DOHH2 (cell line): ENCODE results near the gene VPS8.

Source experiments
- H3F3A ChIP-seq: fragments of 200-600 bp; sonication (generic), shearing (Covaris generic); 2 replicates; pipeline ENCODE4 v1.6.0; 2016; ENCODE audit warnings: antibody characterized with exemption, mild to moderate bottlenecking; ENCODE audit not compliant: control insufficient read depth, insufficient read depth
- H3K27ac ChIP-seq: fragments of 200-600 bp; sonication (generic); 2 replicates; pipeline ENCODE4 v1.5.1; 2014; ENCODE audit warnings: low read depth, mild to moderate bottlenecking, low read length, moderate library complexity
- H3K27me3 ChIP-seq: fragments of 200-600 bp; sonication (generic); 2 replicates; pipeline ENCODE4 v1.6.1; 2014; ENCODE audit warnings: mild to moderate bottlenecking, low read length, mixed read lengths; ENCODE audit not compliant: control insufficient read depth
- H3K36me3 ChIP-seq: fragments of 200-600 bp; sonication (generic); 2 replicates; pipeline ENCODE4 v1.6.1; 2014; ENCODE audit warnings: mild to moderate bottlenecking, low read length, moderate library complexity, mixed read lengths; ENCODE audit not compliant: control insufficient read depth
- H3K4me1 ChIP-seq: fragments of 200-600 bp; sonication (generic); 2 replicates; pipeline ENCODE4 v1.6.1; 2014; ENCODE audit warnings: mild to moderate bottlenecking, low read length, mixed read lengths; ENCODE audit not compliant: control insufficient read depth
- H3K4me2 ChIP-seq: fragments of 200-600 bp; sonication (generic); 2 replicates; pipeline ENCODE4 v1.6.0; 2014; ENCODE audit warnings: mild to moderate bottlenecking, low read length, moderate library complexity
- H3K4me3 ChIP-seq: fragments of 200-600 bp; sonication (generic); 2 replicates; pipeline ENCODE4 v1.5.1; 2014; ENCODE audit warnings: mild to moderate bottlenecking, low read length, mixed read lengths
- H3K79me2 ChIP-seq: fragments of 200-600 bp; sonication (generic); 2 replicates; pipeline ENCODE4 v1.6.1; 2014; ENCODE audit warnings: mild to moderate bottlenecking, low read length, mixed read lengths; ENCODE audit not compliant: control insufficient read depth
- H3K9me2 ChIP-seq: fragments of 200-600 bp; sonication (generic); replicated peaks from 2 replicates; pipeline ENCODE4 v1.6.1; 2014; ENCODE audit warnings: mild to moderate bottlenecking, low read length, mixed read lengths; ENCODE audit not compliant: control insufficient read depth
- H3K9me3 ChIP-seq: fragments of 200-600 bp; sonication (generic); 2 replicates; pipeline ENCODE4 v1.6.1; 2014; ENCODE audit warnings: antibody characterized with exemption, low read length, mixed read lengths; ENCODE audit not compliant: control insufficient read depth, insufficient read depth
- H4K20me1 ChIP-seq: fragments of 200-600 bp; sonication (generic); 2 replicates; pipeline ENCODE4 v1.6.0; 2014; ENCODE audit warnings: low read depth, mild to moderate bottlenecking, antibody characterized with exemption, low read length, moderate library complexity; ENCODE audit not compliant: control insufficient read depth, insufficient read depth
- CTCF ChIP-seq: fragments of 200-600 bp; sonication (generic); IDR thresholded peaks from one replicate; pipeline ENCODE4 v1.5.1; 2014; ENCODE audit warnings: antibody characterized with exemption, mild to moderate bottlenecking, low read depth, low read length; ENCODE audit not compliant: poor library complexity, severe bottlenecking
- EZH2phosphoT487 ChIP-seq: fragments of 200-600 bp; sonication (generic); IDR thresholded peaks from 2 replicates; pipeline ENCODE4 v1.6.1; 2017; ENCODE audit warnings: borderline replicate concordance, mild to moderate bottlenecking, antibody characterized with exemption, low read length, moderate library complexity, mixed read lengths

The VPS8 gene

GRCh38 chr3:185046164-185046515 lies 234.2 kb downstream of the VPS8 start:
- Histone ChIP-seq H3K27ac (no peak overlapping the region), H3K27me3 (no peaks in the 10 kb centered on the region), H3K79me2 (no peaks in the 10 kb centered on the region), H3K4me3 (no peak overlapping the region), H3K4me1 (peaks cover 9% of the 10 kb centered on the region), H3F3A (no peaks in the 10 kb centered on the region), H3K36me3 (peaks cover 4% of the 10 kb centered on the region; the same call in 1 of the 2 replicates), H3K9me2 (no peaks in the 10 kb centered on the region), H4K20me1 (no peaks in the 10 kb centered on the region), H3K9me3 (no peaks in the 10 kb centered on the region), H3K4me2 (no peak overlapping the region)
- TF ChIP-seq EZH2phosphoT487 (no peak), CTCF (no peak)

GRCh38 chr3:185046603-185047002 lies 234.6 kb downstream of the VPS8 start:
- no peak overlapping the region for H3K27ac ChIP-seq
- no peaks in the 10 kb centered on the region for H3K9me2 ChIP-seq
- H4K20me1 ChIP-seq, result no peaks in the 10 kb centered on the region
- H3K4me2 ChIP-seq, result no peak overlapping the region
- H3K9me3 ChIP-seq, result no peaks in the 10 kb centered on the region
- no peak overlapping the region for H3K4me3 ChIP-seq
- no peaks in the 10 kb centered on the region for H3F3A ChIP-seq
- no peaks in the 10 kb centered on the region for H3K27me3 ChIP-seq
- peaks cover 9% of the 10 kb centered on the region for H3K4me1 ChIP-seq
- no peak for TF ChIP-seq CTCF
- no peaks in the 10 kb centered on the region for H3K79me2 ChIP-seq
- H3K36me3 ChIP-seq, result peaks cover 4% of the 10 kb centered on the region; the same call in 1 of the 2 replicates

- Histone ChIP-seq H3K27me3 (no peaks in the 10 kb centered on the region), H3K36me3 (peaks cover 13% of the 10 kb centered on the region), H3K27ac (no peak overlapping the region), H3K4me1 (peaks cover 9% of the 10 kb centered on the region), H3K4me3 (no peak overlapping the region), H3K9me3 (no peaks in the 10 kb centered on the region), H3K79me2 (no peaks in the 10 kb centered on the region), H3K4me2 (no peak overlapping the region), H4K20me1 (no peaks in the 10 kb centered on the region), H3K9me2 (no peaks in the 10 kb centered on the region), H3F3A (no peaks in the 10 kb centered on the region)
- TF ChIP-seq CTCF, result no peak
- TF ChIP-seq EZH2phosphoT487, result no peak
Observed at GRCh38 chr3:185049710-185050109, 237.7 kb downstream of the VPS8 start.

GRCh38 chr3:185051801-185052200 lies 239.8 kb downstream of the VPS8 start:
- no peaks in the 10 kb centered on the region for H3K27me3 ChIP-seq
- H3K79me2 ChIP-seq, result no peaks in the 10 kb centered on the region
- no peaks in the 10 kb centered on the region for H3F3A ChIP-seq
- H3K36me3 ChIP-seq, result peaks cover 13% of the 10 kb centered on the region
- no peak overlapping the region for H3K4me2 ChIP-seq
- no peak overlapping the region for H3K27ac ChIP-seq
- H3K4me3 ChIP-seq, result no peak overlapping the region
- H3K4me1 ChIP-seq, result peaks cover 3% of the 10 kb centered on the region; the same call in 1 of the 2 replicates
- no peak for TF ChIP-seq CTCF
- no peak for TF ChIP-seq EZH2phosphoT487
- H3K9me2 ChIP-seq, result no peaks in the 10 kb centered on the region
- H3K9me3 ChIP-seq, result no peaks in the 10 kb centered on the region
- H4K20me1 ChIP-seq, result no peaks in the 10 kb centered on the region
